Nephron (organoid): Measurements from ENCODE around the gene EPS8L1.
"Not testable (repeated sequence)": the region's sequence is repeated elsewhere in the genome, so short reads cannot be mapped to it uniquely, and the experiment has no call there.

Source experiments
- H3K27ac Mint-ChIP-seq, 3 experiments: 2 replicates each; pipeline ENCODE4 v1.8.0; 2020; ENCODE audit warnings: mixed read lengths in 3 of 3, mild to moderate bottlenecking in 2 of 3, moderate library complexity in 1 of 3
- H3K27me3 Mint-ChIP-seq: 2 replicates; pipeline ENCODE4 v1.8.0; 2021; ENCODE audit warnings: low read depth, mild to moderate bottlenecking, moderate library complexity, mixed read lengths
- H3K36me3 Mint-ChIP-seq: 2 replicates; pipeline ENCODE4 v1.8.0; 2020; ENCODE audit warnings: low read depth, mixed read lengths
- H3K4me1 Mint-ChIP-seq: 2 replicates; pipeline ENCODE4 v1.8.0; 2020; ENCODE audit warnings: mixed read lengths
- H3K4me3 Mint-ChIP-seq, 3 experiments: 2 replicates each; pipeline ENCODE4 v1.8.0; 2020; ENCODE audit warnings: mild to moderate bottlenecking in 3 of 3, mixed read lengths in 3 of 3, moderate library complexity in 2 of 3
- H3K9me3 Mint-ChIP-seq: 2 replicates; pipeline ENCODE4 v1.8.0; 2020; ENCODE audit warnings: mixed read lengths
- TF ChIP-seq, protein P1 (sequence below), 3 experiments: fragments of 200-600 bp; sonication (generic); IDR thresholded peaks; one replicate each; pipeline ENCODE4 v1.5.0; 2021; ENCODE audit warnings: antibody characterized with exemption in 3 of 3; ENCODE audit not compliant: unreplicated experiment in 3 of 3

Gene EPS8L1

DNA sequence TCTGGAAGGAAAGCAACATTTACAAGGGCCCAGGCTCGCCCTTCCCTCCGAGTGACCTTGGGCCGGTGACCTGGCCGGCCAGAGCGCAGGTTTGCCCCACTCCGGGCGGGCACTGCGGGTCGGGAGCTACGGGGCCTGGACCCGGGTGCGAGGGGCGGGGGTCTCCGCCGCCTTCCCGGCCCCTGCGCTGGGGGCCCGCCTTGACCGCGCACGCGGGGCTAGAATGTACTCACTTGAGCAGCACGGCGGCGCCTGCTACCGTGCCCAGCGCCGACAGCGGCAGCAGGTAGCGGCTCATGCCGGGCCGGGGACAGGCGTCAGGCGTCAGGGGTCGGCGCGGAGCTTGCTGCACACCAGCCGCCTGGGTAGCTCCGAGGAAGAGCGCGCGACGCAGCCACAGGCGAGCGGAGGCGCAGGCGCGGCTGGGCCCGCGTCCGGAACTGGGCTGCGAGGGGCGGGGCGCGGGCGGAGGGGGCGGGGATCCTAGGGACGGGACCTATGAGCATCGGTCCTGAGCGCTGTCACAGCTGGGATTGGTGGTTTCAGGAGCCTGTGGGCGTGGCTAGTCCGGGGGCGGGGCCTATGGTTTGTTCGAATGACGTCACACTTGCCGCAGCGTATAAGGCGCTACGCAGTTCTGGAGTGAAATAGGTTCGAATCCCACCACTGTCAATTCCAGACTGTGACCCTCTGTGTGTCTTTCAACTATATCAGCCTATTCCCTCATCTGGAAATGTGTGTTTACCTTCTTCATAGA, 12.8 kb upstream of the EPS8L1 start, which contains the start of gene RDH13:
TSS of gene RDH13 (minus strand) at position 414 of the 757 bp plus-strand sequence. CDS start at position 298, 116 bp downstream.
- TF ChIP-seq, protein P1, sequence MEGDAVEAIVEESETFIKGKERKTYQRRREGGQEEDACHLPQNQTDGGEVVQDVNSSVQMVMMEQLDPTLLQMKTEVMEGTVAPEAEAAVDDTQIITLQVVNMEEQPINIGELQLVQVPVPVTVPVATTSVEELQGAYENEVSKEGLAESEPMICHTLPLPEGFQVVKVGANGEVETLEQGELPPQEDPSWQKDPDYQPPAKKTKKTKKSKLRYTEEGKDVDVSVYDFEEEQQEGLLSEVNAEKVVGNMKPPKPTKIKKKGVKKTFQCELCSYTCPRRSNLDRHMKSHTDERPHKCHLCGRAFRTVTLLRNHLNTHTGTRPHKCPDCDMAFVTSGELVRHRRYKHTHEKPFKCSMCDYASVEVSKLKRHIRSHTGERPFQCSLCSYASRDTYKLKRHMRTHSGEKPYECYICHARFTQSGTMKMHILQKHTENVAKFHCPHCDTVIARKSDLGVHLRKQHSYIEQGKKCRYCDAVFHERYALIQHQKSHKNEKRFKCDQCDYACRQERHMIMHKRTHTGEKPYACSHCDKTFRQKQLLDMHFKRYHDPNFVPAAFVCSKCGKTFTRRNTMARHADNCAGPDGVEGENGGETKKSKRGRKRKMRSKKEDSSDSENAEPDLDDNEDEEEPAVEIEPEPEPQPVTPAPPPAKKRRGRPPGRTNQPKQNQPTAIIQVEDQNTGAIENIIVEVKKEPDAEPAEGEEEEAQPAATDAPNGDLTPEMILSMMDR (IDR thresholded peaks at IDR 0.05; ENCODE audit: unreplicated experiment in 3 of 3), result no peak
- peak within 1 kb of the TSS; percentile 88 to 89 (median 88) for H3K4me3 Mint-ChIP-seq
- no peak within 1 kb of the TSS for H3K27ac Mint-ChIP-seq

DNA sequence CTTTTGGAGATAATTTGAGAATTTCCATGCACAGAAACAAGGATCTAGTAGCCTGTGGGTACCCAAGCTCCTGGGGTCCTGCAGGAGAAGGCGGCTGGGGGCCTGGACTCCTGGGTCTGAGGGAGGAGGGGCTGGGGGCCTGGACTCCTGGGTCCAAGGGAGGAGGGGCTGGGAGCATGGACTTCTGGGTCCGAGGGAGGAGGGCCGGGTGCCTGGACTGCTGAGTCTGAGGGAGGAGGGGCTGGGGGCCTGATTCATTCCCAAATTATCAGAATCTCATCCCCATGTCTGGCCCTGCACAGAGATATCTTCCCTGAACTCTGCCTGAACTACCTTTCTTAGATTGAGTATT, 12.2 kb upstream of the EPS8L1 start:
- Mint-ChIP-seq H3K9me3 (no peaks in the 10 kb centered on the region), H3K36me3 (peaks cover 16% of the 10 kb centered on the region), H3K27ac (no peak overlapping the region), H3K27me3 (peaks cover 50% of the 10 kb centered on the region), H3K4me1 (peaks cover 4% of the 10 kb centered on the region), H3K4me3 (peak overlapping the region; percentile 80 to 89 (median 88))
- TF ChIP-seq, protein P1 (IDR thresholded peaks at IDR 0.05; ENCODE audit: unreplicated experiment in 3 of 3), result no peak

More for the DNA sequence above, 12.8 kb upstream of the EPS8L1 start, which contains the start of gene RDH13:
- peaks cover 45% of the 10 kb centered on the region for H3K27me3 Mint-ChIP-seq
- H3K4me1 Mint-ChIP-seq, result peaks cover 4% of the 10 kb centered on the region
- peaks cover 20% of the 10 kb centered on the region for H3K36me3 Mint-ChIP-seq
- no peaks in the 10 kb centered on the region for H3K9me3 Mint-ChIP-seq

DNA sequence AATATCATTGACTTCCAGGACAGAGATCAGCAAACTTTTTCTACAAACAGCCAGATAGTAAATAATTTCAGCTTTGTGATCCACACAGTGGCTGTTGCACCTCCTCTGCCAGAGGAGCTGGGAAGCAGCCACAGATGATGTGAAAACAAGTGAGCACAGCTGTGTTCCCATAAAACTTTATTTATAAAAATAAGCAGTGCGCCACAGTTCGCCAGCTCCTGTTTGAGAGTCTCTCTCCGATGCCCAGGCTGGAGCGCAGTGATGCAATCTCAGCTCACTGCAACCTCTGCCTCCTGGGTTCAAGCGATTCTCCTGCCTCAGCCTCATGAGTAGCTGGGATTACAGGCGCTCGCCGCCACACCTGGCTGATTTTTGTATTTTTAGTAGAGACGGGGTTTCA, 10.2 kb upstream of the EPS8L1 start:
- not testable (repeated sequence) for H3K36me3 Mint-ChIP-seq, H3K4me3 Mint-ChIP-seq, H3K4me1 Mint-ChIP-seq, H3K27ac Mint-ChIP-seq, H3K9me3 Mint-ChIP-seq
- H3K27me3 Mint-ChIP-seq, result peaks cover 69% of the 10 kb centered on the region

DNA sequence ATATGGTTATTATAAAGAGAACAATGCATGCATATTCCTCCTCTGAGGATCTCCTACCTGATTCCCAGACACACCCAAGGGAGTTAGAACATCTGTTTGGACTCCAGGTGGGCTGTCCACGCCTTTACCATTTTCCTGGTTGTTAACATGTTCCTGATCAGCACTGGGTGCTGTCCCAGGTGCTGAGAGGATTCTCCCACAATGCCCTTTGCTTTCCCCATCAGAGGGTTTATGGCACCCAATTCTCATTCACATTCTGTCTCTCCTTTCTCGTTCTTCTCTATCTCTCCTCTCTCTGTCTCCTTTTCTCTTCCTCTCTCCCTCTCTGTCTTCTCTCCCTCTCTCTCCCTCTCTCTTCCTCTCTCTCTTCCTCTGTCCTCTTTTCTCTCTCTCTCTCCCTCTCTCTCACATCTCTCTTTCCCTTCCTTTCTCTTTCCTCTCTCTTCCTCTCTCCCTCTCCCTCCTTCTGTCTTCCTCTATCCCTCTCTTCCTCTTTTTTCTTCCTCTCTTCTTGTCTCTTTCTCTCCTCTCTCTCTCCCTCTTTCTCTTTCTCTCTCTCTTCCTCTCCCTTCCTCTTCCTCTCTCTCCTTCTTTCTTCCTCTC, 9.5 kb upstream of the EPS8L1 start:
- H3K27ac Mint-ChIP-seq, result no peak overlapping the region
- TF ChIP-seq, protein P1 (IDR thresholded peaks at IDR 0.05; ENCODE audit: unreplicated experiment in 3 of 3), result no peak
- peaks cover 9% of the 10 kb centered on the region for H3K4me1 Mint-ChIP-seq
- H3K9me3 Mint-ChIP-seq, result no peaks in the 10 kb centered on the region
- no peaks in the 10 kb centered on the region for H3K36me3 Mint-ChIP-seq
- H3K27me3 Mint-ChIP-seq, result peaks cover 76% of the 10 kb centered on the region
- H3K4me3 Mint-ChIP-seq, result no peak overlapping the region

DNA sequence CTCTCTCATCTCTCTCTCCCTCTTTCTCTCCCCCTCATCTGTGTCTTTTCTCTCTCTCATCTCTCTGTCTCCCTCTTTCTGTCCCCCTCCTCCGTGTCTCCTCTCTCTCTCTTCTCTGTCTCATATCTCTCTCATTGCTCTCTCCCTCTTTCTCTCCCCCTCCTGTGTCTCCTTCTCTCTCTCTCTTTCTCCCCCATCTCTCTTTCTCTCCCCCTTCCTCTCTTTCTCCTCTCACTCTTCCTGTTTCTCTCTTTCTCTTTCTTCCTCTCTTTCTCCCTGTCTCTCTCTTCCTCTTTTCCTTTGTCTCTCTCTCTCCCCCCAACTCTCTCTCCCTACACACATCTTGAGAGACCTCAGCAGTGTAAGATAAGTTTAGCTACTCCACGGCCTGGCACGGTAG, 7.8 kb upstream of the EPS8L1 start:
- H3K27ac Mint-ChIP-seq, result no peak overlapping the region
- TF ChIP-seq, protein P1 (IDR thresholded peaks at IDR 0.05; ENCODE audit: unreplicated experiment in 3 of 3), result no peak
- peaks cover 93% of the 10 kb centered on the region for H3K27me3 Mint-ChIP-seq
- peaks cover 9% of the 10 kb centered on the region for H3K4me1 Mint-ChIP-seq
- peak overlapping the region in 1 of 3 experiments; percentile 31 for H3K4me3 Mint-ChIP-seq
- no peaks in the 10 kb centered on the region for H3K36me3 Mint-ChIP-seq
- H3K9me3 Mint-ChIP-seq, result no peaks in the 10 kb centered on the region

DNA sequence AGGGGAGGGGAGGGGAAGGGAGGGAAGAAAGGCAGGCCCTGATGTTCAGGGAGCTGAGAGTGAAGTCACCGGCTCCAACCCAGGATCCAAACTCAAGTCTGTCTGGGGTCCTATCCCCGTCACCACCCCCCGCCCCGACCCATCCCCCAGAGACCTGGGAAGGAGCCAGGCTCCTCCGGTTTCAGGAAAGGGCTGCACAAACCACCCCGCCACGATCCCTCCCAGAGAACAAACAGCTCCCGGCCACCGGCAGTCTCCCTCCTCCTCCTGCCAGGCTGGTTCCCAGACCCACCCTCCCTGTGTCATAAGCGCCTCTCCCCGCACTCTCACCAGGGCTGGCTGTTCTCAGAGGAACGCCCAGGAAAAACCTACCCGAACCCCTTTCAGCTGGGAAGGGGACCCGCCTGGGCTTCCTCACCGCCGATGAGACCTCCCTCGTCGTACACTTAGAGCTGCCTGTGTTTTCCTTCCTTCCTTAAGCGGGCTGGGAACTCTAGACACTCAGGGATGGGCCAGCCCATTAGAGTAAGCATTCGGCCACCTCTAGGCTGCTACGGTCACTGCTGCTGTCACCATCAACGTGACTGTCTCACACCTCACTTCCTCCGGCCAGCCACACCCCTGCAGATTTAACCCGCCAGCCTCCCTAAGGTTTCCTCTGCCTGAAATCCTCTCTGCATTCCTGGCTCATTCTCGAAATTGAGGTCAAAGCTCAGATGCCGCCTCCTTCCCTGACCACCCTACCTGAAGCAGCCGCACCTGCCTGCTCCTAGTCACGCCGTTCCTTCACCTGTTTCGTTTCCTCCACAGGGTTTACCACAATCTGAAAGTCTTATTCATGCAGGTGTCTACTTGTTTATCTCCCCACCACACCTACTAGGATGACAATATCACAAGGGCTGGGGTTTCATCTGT, 6.5 kb upstream of the EPS8L1 start:
- Mint-ChIP-seq H3K4me3 (peak overlapping the region; percentile 48 to 74 (median 59)), H3K9me3 (peaks cover 2% of the 10 kb centered on the region), H3K4me1 (peaks cover 9% of the 10 kb centered on the region), H3K27ac (peak overlapping the region in 1 of 3 experiments; percentile 57), H3K27me3 (peaks cover 94% of the 10 kb centered on the region), H3K36me3 (no peaks in the 10 kb centered on the region)
- TF ChIP-seq, protein P1 (IDR thresholded peaks at IDR 0.05; ENCODE audit: unreplicated experiment in 3 of 3), result no peak
